ENCODE data around the gene GRXCR2.
"Not testable (repeated sequence)": the region's sequence is repeated elsewhere in the genome, so short reads cannot be mapped to it uniquely, and the experiment has no call there.

GRXCR2 gene

DNA sequence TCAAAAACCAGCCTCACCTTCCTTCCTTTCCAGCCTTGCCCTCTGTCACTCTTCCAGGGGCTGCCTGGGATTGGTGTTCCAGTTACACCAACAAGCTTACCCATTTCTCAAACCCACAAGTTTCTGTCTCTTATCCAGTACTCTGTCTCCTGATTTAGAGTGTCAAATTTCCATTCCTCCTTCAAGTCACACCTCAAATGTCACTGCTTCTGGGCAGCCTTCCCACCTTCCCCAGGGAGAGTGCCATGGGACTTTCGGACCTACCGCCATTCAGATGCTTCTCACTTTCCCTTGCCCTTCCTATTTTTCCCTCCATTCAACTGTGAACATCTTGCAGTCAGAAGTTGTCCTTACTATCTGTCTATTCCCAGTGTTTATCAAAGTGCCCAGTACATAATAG is 2.0 kb upstream of the GRXCR2 start:
- no peak for FAIRE-seq

- FAIRE-seq = no peak
Observed at GRCh38 chr5:145872486-145872885, 328 bp downstream of the GRXCR2 start.

- no peak for FAIRE-seq
Observed at GRCh38 chr5:145869753-145870152, 3.1 kb downstream of the GRXCR2 start.

- no peak for FAIRE-seq
Observed at GRCh38 chr5:145867806-145868205, 5.0 kb downstream of the GRXCR2 start.

GRCh38 chr5:145864432-145864831 is 8.4 kb downstream of the GRXCR2 start:
- not testable (repeated sequence) for FAIRE-seq

DNA sequence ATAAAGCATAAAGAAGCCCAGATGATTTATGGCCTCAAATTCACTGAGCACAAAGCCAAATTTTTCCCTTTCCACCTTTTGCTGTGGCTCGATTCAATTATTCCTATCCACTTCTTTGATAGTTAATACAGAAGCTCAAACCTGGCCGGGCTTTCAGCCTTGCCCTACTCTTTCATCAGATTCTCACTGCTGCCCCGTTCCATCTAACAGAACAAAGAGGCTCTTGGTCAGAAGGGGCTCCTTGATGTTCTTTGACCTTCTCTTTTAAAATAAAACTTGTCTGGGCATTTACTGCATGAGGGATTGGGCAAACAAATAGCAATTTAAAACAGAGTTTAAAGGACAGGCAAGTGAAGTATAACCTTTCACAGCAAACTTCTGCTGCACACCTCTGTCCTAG is 9.8 kb downstream of the GRXCR2 start:
- FAIRE-seq = no peak

DNA sequence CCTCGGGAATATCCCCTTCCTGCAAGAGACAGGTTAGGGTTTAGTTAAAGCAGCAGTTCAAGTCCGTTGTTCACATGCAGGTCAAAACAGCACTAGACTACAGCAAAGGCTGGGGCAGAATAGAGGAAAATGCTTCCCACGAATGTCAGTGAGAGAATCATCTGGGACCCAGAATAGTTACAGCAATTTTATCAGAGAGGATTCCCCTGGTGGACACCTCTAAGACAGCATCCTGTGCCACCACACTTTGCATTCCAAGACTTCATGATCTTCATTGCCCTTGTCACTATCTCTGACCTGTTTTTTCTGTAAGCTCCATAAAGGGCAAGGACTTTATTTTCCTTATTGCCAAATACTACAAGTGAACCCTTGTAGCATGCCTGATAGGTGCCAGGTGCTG is 12.9 kb downstream of the GRXCR2 start:
- no peak for FAIRE-seq

DNA sequence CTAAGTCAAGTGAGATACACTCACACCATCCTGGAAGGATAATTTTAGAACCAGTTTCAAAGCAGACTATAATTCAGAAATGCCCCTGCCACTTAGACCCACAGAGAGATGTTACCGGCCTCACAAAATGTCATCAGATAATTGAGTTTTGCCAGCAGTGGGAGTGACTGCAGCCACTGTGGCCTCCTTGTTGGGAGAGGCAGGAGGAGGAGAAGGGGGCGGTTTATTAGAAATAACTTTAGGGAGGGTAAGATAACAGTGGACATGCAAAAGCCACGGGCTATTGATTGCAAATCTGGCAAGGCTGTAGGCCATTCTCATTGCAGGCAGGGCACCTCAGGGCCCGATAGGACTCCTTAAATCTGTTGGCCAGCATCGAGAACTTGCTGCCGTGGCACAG is 13.4 kb downstream of the GRXCR2 start:
- FAIRE-seq = no peak

- no peak for FAIRE-seq
Observed at GRCh38 chr5:145858959-145859358, 13.9 kb downstream of the GRXCR2 start.

DNA sequence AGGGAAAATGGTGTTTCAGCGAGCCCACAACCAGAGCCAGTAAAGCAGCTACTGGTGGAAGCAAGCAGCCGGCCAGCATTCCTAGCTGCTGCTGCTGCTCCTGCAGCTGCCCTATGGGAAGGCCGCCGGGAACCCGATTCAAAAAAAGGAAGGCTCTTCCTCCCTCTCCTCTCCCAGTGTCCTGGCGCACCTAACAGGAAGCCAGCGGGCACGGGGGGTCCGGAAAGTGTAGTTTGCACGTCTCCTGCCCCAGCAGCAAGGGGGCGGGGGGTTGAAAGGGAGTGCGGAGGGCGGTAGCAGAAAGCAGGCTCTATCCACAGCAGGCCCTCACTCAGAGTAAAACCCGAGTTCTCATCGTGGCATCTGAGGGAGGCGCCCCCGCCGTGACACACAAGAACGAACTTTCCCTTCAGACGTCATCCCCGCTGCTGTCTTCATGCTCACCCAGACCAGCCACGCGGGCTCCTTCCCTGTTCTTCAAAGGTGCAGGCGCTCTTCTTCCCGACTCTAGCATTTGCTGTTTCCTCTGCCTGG is 16.5 kb downstream of the GRXCR2 start:
- no peak for FAIRE-seq

DNA sequence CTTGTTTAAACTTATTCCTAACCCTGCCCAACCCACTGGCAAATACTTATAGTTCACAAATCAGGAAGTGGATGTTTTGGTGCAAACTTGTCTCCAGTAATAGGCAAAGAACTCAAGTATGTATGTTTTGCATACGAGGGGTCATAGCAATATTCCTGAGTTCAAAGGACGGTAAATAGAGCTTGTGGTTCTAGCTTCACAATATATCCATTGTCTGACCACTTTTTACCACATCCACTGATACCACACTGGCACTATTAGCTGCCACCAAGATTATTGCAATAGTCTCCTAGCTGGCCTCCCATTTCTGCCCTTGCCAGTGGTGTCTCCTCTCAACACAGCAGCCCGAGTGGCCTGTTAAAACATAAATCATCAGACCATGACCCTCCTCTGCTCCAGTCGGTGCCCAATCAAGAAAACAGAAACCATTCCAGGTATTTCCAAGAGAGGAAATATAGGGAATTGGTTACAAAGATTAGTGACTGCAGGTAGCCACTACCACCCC is 17.0 kb downstream of the GRXCR2 start:
- FAIRE-seq = no peak

DNA sequence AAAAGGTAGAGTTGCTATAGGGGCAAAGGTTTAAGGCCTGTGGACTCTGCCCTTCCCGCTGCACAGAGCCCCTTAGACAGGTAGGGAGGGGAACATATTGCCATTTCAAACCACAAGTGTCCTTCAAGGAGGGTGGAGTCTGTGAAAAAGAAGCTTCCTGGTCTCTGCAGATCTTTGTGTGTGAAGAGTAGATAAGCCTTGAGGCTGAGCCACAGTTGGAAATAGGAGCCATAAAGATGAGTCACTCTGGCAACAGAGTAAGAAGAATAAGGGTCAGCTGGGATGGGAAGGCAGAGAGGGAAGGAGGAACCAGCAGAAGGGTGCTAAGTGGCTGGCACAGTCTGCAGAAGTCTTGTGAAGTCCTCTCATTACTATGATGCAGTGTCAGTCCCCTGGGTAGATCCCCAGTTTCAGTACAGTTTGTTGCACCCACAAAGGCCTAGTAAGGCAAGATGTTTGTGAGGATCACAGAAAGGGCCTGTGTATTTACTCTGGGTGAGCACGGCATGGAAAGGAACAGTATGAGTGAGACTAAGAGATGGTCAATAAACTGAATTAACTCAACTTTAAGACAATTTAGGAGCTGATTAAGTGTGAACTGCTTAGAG is 18.1 kb downstream of the GRXCR2 start:
- no peak for FAIRE-seq

GRCh38 chr5:145853781-145854376 is 18.9 kb downstream of the GRXCR2 start:
- no peak for FAIRE-seq

GRCh38 chr5:145852990-145853389 is 19.8 kb downstream of the GRXCR2 start:
- FAIRE-seq = no peak

- no peak for FAIRE-seq
Observed at GRCh38 chr5:145848854-145849253, 24.0 kb downstream of the GRXCR2 start.

GRCh38 chr5:145847499-145848497 is 25.0 kb downstream of the GRXCR2 start:
- no peak for FAIRE-seq

DNA sequence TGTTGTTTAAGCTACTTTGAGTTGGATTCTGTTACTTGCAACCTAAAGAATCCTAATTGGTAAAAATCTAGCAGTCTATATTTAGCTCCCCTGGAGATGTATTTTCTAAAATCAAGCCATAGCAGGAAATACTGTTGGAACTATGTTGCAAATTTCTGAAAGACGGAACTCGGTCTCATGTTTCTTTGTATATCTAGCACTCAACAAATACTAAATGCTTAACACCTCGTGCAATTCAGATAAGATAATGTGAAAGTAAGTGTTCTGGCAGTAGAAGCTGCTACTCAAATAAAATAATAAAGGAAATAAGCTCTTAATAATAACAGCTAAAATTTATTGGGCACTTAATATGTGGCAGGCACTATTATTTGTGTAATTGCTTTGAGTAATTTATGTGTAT is 26.7 kb downstream of the GRXCR2 start:
- FAIRE-seq = no peak

DNA sequence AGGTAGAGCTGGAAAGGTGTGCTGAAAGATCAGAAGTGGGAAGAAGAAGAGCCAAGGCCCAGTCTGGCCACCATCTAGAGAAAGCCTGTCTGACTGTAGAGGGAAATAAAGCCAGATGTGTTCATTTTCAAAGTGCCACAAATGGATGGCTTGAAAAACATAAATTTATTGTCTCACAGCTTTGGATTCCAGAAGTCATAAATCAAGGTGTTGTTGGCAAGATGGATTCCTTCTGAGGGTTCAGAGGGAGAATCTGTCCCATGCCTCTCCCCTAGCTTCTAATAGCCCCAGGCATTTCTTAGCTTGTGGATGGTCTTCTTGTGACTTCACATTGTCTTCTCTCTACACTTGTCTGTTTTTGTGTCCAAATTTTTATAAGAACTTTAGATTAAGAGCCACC is 31.5 kb downstream of the GRXCR2 start:
- FAIRE-seq = no peak

DNA sequence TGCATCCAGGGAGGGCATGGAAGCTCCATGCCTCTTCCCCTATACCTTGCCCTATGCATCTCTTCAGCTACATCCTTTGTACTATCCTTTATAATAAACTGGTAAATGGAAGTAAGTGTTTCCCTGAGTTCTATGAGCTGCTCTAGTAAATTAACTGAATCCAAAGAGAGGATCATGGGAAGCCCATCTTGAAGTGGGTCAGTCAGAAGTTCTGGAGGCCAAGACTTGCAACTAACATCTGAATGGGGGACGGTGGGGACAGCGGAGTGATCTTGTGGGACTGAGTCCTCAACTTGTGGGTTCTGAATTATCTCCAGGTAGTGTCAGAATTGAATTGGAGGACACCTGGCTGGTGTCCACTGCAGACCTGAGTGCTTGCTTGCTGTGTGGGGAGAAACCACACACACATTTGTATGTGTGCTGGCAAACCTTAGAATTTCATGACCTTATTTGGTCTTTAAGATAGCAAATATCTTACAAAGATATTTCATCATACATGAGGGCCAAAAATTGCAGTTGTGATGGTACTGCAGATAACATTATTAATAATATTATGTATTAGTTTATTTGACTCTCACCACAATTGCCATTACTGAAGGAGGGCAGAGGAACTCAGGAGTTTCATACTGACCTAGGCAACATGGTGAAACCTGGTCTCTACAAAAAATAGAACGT is 32.2 kb downstream of the GRXCR2 start:
- no peak for FAIRE-seq

DNA sequence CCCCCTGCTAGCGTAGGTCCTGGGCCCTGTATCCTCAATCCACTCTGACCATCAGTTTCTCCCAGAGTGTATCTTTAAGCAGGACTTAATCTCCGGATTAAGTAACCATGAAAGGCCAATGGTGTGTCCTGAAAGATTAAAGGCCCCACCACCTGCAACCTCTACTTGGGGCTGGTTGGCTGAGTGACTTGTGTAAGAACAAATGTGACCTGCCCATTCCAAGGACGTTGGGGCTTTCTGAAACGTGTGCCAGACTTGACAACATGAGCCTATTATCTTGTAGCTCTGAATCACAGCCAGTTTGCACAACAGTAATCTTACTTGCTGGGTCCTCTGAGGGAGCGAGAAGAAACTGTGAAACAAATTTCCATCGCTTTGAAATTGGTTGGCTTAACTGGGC is 34.5 kb downstream of the GRXCR2 start:
- no peak for FAIRE-seq

GRCh38 chr5:145836241-145836640 is 36.6 kb downstream of the GRXCR2 start:
- FAIRE-seq = not testable (repeated sequence)

DNA sequence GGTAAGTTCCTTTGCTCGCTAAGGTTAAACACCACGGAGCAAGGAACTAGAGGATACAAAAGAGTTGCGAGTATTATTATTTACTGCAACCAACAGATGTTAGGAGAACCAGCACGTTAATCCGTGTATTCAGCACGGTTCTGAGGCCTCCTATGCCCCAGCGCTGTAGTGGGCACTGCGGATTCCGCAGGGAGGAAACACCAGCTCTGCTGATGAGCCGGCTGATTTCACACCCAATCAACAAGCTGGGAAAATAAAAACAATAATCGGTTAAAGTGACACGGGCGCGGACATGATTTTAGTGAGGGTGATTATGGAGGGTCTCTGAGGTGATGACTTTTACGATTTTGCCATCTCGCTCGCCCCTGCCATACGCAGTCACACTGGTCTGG is 37.0 kb downstream of the GRXCR2 start:
- FAIRE-seq = no peak
